Karpas-422 (cell line): ENCODE data around the gene ARF6. TPM values are rescaled to one million over a fixed set of nuclear protein-coding genes. Genes with fewer than 3 reads are reported as not detected.
"Not testable (repeated sequence)": the region's sequence is repeated elsewhere in the genome, so short reads cannot be mapped to it uniquely, and the experiment has no call there.

ENCODE experiments used
- DNase-seq: peaks from one replicate; pipeline ENCODE4 v3.0.0-alpha.2; 2015
- H2AFZ ChIP-seq: fragments of 200-600 bp; sonication (generic); 2 replicates; pipeline ENCODE4 v1.6.1; 2014; ENCODE audit warnings: antibody characterized with exemption, low read length, mixed read lengths
- H3K27ac ChIP-seq: fragments of 200-600 bp; sonication (generic); 2 replicates; pipeline ENCODE4 v1.5.1; 2014; ENCODE audit warnings: mild to moderate bottlenecking, low read length, moderate library complexity
- H3K27me3 ChIP-seq: fragments of 200-600 bp; sonication (generic); 2 replicates; pipeline ENCODE4 v1.6.1; 2014; ENCODE audit warnings: low read length, mixed read lengths
- H3K36me3 ChIP-seq: fragments of 200-600 bp; sonication (generic); 2 replicates; pipeline ENCODE4 v1.6.1; 2014; ENCODE audit warnings: low read length, mixed read lengths; ENCODE audit not compliant: insufficient read depth
- H3K4me1 ChIP-seq: fragments of 200-600 bp; sonication (generic); 2 replicates; pipeline ENCODE4 v1.6.1; 2014; ENCODE audit warnings: mild to moderate bottlenecking, low read length, mixed read lengths
- H3K4me2 ChIP-seq: fragments of 200-600 bp; sonication (generic); 2 replicates; pipeline ENCODE4 v1.6.1; 2014; ENCODE audit warnings: low read length, low read depth, mild to moderate bottlenecking; ENCODE audit not compliant: poor library complexity, severe bottlenecking
- H3K4me3 ChIP-seq: fragments of 200-600 bp; sonication (generic); 2 replicates; pipeline ENCODE4 v1.5.1; 2014; ENCODE audit warnings: mild to moderate bottlenecking, antibody characterized with exemption, low read length, mixed read lengths
- H3K79me2 ChIP-seq: fragments of 200-600 bp; sonication (generic); 2 replicates; pipeline ENCODE4 v1.6.1; 2014; ENCODE audit warnings: mild to moderate bottlenecking, low read length, mixed read lengths
- H3K9ac ChIP-seq: fragments of 200-600 bp; sonication (generic); 2 replicates; pipeline ENCODE4 v1.6.0; 2014; ENCODE audit warnings: low read length
- H3K9me2 ChIP-seq: fragments of 200-600 bp; sonication (generic), shearing (Covaris generic); replicated peaks from 2 replicates; pipeline ENCODE4 v1.6.0; 2014; ENCODE audit warnings: mild to moderate bottlenecking, low read length, moderate library complexity; ENCODE audit not compliant: insufficient read depth
- H3K9me3 ChIP-seq: fragments of 300-700, 200-600 bp; sonication (generic); 2 replicates; pipeline ENCODE4 v1.6.1; 2014; ENCODE audit warnings: low read length, mixed read lengths
- H4K20me1 ChIP-seq: fragments of 200-600 bp; sonication (generic); 2 replicates; pipeline ENCODE4 v1.6.1; 2014; ENCODE audit warnings: mild to moderate bottlenecking, antibody characterized with exemption, low read length, low read depth; ENCODE audit not compliant: insufficient read depth
- total RNA-seq: library from RNA; depleted of rRNA; stranded (reverse); fragments of >200 nt; shearing (Covaris generic); gene quantifications from 2 replicates; pipeline ENCODE4 v1.2.3, GENCODE V29; 2014; ENCODE audit warnings: low replicate concordance

The ARF6 gene
- total RNA-seq, 1 experiment from 2014 or later, result 55.0 TPM

DNA sequence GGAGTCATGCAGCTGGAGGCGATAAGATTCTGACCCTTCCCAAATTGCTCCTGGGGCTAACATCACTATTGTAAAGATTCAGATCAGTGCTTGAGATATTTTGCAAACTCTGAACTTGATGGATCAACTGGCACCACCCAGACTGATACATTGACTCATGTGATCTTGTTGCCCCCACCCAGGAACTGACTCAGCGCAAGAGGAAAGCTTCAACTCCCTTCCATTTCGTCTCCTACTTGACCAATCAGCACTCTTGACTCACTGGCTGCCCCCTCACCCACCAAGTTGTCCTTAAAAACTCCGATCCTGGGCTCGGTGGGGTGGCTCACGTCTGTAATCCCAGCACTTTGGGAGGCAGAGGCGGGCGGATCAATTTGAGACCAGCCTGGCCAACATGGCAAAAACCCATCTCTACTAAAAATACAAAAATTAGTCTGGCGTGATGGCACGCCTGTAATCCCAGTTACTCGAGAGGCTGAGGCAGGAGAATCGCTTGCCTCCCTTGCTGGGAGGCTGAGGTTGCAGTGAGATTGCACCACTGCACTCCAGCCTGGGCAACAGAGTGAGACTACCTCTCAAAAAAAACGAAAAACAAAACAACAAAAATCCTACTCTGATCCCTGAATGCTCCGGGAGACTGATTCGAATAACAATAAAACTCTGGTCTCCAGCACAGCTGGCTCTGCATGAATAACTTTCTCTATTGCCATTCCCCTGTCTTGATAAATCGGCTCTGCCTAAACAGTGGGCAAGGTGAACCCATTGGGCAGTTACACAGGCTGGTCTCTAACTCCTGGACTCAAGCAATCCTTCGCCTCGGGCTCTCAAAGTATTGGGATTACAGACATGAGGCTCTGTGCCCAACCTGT, 9.8 kb upstream of the ARF6 start:
- Histone ChIP-seq H3K4me2 (no peak overlapping the region), H4K20me1 (no peaks in the 10 kb centered on the region), H3K9me3 (no peaks in the 10 kb centered on the region), H2AFZ (no peak overlapping the region), H3K4me1 (no peaks in the 10 kb centered on the region), H3K9ac (no peak overlapping the region), H3K36me3 (no peaks in the 10 kb centered on the region), H3K27me3 (no peaks in the 10 kb centered on the region), H3K4me3 (no peak overlapping the region), H3K79me2 (no peaks in the 10 kb centered on the region), H3K27ac (no peak overlapping the region), H3K9me2 (no peaks in the 10 kb centered on the region)
- no peak for DNase-seq

- H3K36me3 ChIP-seq, result no peaks in the 10 kb centered on the region
- H3K9me2 ChIP-seq, result no peaks in the 10 kb centered on the region
- no peaks in the 10 kb centered on the region for H3K9me3 ChIP-seq
- peaks cover 6% of the 10 kb centered on the region for H3K4me1 ChIP-seq
- H3K9ac ChIP-seq, result no peak overlapping the region
- H3K27me3 ChIP-seq, result no peaks in the 10 kb centered on the region
- no peak overlapping the region for H3K4me3 ChIP-seq
- H3K27ac ChIP-seq, result no peak overlapping the region
- H3K4me2 ChIP-seq, result no peak overlapping the region
- no peaks in the 10 kb centered on the region for H4K20me1 ChIP-seq
- H3K79me2 ChIP-seq, result no peaks in the 10 kb centered on the region
- H2AFZ ChIP-seq, result no peak overlapping the region
- DNase-seq, result no peak
Observed at GRCh38 chr14:49886523-49886922, 6.4 kb upstream of the ARF6 start.

GRCh38 chr14:49888293-49888692, 4.6 kb upstream of the ARF6 start:
- H3K79me2 ChIP-seq, result peaks cover 4% of the 10 kb centered on the region
- H3K4me2 ChIP-seq, result no peak overlapping the region
- H3K27ac ChIP-seq, result no peak overlapping the region
- peaks cover 17% of the 10 kb centered on the region for H3K4me1 ChIP-seq
- no peaks in the 10 kb centered on the region for H3K9me3 ChIP-seq
- DNase-seq, result no peak
- no peaks in the 10 kb centered on the region for H3K36me3 ChIP-seq
- no peak overlapping the region for H3K4me3 ChIP-seq
- no peak overlapping the region for H3K9ac ChIP-seq
- no peaks in the 10 kb centered on the region for H3K9me2 ChIP-seq
- no peaks in the 10 kb centered on the region; the same call in 1 of the 2 replicates for H4K20me1 ChIP-seq
- H3K27me3 ChIP-seq, result no peaks in the 10 kb centered on the region
- no peak overlapping the region for H2AFZ ChIP-seq

DNA sequence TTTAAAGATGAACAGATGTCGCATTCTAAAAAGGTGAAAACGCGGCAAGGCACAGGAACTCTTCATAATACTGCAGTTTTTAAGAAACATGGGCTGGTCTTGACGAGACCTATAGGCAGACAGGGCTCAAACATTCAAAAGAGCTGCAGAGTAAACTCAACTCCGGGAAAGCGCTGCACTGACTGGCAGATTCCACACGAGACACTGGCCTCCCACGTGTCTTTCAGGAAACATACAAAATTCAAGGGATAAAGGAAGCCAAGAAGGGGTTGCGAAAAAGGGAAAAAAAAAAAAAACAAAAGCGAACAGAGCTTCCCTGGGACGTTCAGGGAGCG, 614 bp upstream of the ARF6 start:
- Histone ChIP-seq H3K4me3 (peak overlapping the region; percentile 98), H4K20me1 (peaks cover 31% of the 10 kb centered on the region), H3K27ac (peak overlapping the region; percentile 91), H3K9me3 (no peaks in the 10 kb centered on the region), H3K36me3 (peaks cover 31% of the 10 kb centered on the region), H3K27me3 (no peaks in the 10 kb centered on the region), H3K79me2 (peaks cover 44% of the 10 kb centered on the region), H3K9me2 (no peaks in the 10 kb centered on the region), H3K4me1 (peaks cover 47% of the 10 kb centered on the region), H2AFZ (peak overlapping the region; percentile 19; the same call in 1 of the 2 replicates), H3K9ac (peak overlapping the region; percentile 99), H3K4me2 (peak overlapping the region; percentile 77)
- DNase-seq, result peak; percentile 95

- H3K9me3 ChIP-seq, result no peaks in the 10 kb centered on the region
- H3K79me2 ChIP-seq, result peaks cover 55% of the 10 kb centered on the region
- H3K4me2 ChIP-seq, result peak overlapping the region; percentile 72
- peaks cover 60% of the 10 kb centered on the region for H3K4me1 ChIP-seq
- H3K4me3 ChIP-seq, result peak overlapping the region; percentile 98
- peak overlapping the region; percentile 99 for H3K9ac ChIP-seq
- no peaks in the 10 kb centered on the region for H3K27me3 ChIP-seq
- peaks cover 31% of the 10 kb centered on the region for H4K20me1 ChIP-seq
- peak; percentile 84 for DNase-seq
- H3K9me2 ChIP-seq, result no peaks in the 10 kb centered on the region
- H3K27ac ChIP-seq, result peak overlapping the region; percentile 91
- no peak overlapping the region for H2AFZ ChIP-seq
- H3K36me3 ChIP-seq, result peaks cover 32% of the 10 kb centered on the region
Observed at GRCh38 chr14:49893309-49894213, 679 bp downstream of the ARF6 start.

- Histone ChIP-seq H4K20me1 (peaks cover 31% of the 10 kb centered on the region), H3K9ac (peak overlapping the region; percentile 99), H3K36me3 (peaks cover 32% of the 10 kb centered on the region), H3K4me2 (peak overlapping the region; percentile 72), H3K27ac (peak overlapping the region; percentile 91), H3K79me2 (peaks cover 55% of the 10 kb centered on the region), H3K4me1 (peaks cover 64% of the 10 kb centered on the region), H3K4me3 (peak overlapping the region; percentile 98)
- H2AFZ ChIP-seq, H3K9me3 ChIP-seq, H3K27me3 ChIP-seq, H3K9me2 ChIP-seq: not testable (repeated sequence)
- peak; percentile 55 for DNase-seq
Observed at GRCh38 chr14:49894214-49895107, 1.6 kb downstream of the ARF6 start.

DNA sequence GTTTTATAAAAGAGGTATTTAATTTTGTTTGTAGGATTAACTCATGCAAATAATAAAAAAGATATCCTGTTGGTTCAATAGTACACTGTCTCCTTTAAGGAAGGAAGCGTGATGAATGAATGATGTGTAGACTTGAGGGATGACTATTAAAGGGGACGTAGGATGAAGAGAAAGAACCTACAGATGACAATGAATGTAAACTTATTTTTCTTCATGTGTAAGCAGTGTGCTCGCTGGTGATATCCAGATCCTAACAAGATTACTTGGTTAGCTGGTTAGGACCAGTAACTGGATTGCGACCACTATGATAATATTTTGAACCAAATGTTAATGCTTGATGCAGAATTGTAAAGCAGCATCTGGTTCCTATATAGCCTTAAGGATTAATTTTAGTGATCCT, 2.6 kb downstream of the ARF6 start:
- Histone ChIP-seq H3K9me2 (no peaks in the 10 kb centered on the region), H3K27me3 (no peaks in the 10 kb centered on the region), H2AFZ (no peak overlapping the region), H3K4me2 (peak overlapping the region; percentile 72), H3K27ac (peak overlapping the region; percentile 91), H3K9me3 (no peaks in the 10 kb centered on the region), H3K4me1 (peaks cover 64% of the 10 kb centered on the region), H3K79me2 (peaks cover 55% of the 10 kb centered on the region), H3K9ac (peak overlapping the region; percentile 99), H4K20me1 (peaks cover 31% of the 10 kb centered on the region), H3K36me3 (peaks cover 32% of the 10 kb centered on the region), H3K4me3 (peak overlapping the region; percentile 98)
- DNase-seq, result peak; percentile 61
